GM21825 (cell line): ENCODE data around the gene OSBPL2.

Experiments used
- ATAC-seq: cut with Tn5 transposase; IDR thresholded peaks from one replicate; pipeline ENCODE4 v1.9.1; 2021; ENCODE audit warnings: mild to moderate bottlenecking, moderate library complexity; ENCODE audit not compliant: unreplicated experiment

OSBPL2 gene

DNA sequence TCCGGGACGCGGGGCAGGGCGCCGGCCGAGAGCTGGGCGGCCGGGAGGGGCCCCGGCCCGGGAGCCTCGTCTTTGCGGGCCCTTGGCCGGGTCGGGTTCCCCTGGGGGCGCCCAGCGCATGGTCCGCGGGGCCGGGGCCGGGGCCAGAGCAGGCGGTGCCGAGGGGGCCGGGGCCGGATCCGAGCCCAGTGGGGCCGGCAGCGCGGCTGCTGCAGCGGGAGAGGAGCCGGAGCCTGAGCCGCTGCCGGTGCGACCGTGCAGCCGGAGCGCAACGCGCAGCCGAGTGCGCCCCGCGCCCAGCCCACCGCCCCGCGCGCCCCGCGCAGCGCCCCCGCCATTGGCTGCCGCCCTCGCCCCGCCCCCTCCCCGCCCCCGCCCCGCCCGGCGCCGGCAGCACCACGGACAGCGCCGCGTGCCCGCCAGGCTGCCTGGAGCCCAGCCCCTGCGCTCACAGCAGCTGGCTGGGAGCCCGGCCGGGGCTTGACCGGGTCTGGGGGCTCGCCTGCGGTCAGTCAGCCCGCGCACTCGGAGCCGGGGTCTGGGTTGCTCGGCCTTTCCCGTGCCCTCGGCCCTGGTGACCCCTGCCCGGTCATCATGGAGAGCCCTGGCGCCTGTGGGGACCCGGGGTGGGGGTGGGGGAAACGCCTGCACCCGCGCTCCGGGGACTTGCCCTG lies 18.2 kb upstream of the OSBPL2 start, which contains the start of gene HRH3:
Gene HRH3, minus strand, starts transcription at position 287 of the 674 bp plus-strand sequence. CDS start 308 bp downstream, outside the sequence.
- no peak for ATAC-seq

- ATAC-seq: no peak
These were observed 17.4 kb upstream of the OSBPL2 start for GRCh38 chr20:62220666-62221568.

DNA sequence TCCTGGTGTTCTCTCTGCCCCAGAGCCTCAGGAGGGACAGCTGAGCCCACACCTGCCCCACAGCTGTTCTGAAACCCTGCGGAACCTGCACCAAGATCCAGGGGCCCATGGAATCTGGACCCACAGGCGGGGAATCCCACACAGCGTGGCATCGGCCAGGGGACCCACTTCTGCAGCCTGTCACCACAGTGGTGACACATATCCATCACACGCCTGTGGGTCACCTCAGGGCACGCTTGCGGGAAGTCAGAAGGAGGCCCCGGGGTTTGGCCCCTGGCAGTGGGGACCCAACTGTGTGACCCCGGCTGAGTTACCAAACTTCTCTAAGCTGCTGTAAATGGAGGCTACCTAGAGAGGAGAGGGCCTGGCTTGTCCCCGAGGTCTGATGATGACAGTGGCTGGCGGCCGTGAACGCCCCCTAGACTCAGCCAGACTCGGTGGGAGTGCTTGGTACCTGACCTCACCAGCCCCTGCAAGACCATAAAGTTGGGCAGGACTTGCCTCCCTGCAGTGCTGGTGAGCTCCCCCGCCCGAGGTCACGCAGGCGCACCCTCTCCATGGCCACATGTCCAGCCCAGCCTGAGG lies 16.0 kb upstream of the OSBPL2 start:
- ATAC-seq: no peak

DNA sequence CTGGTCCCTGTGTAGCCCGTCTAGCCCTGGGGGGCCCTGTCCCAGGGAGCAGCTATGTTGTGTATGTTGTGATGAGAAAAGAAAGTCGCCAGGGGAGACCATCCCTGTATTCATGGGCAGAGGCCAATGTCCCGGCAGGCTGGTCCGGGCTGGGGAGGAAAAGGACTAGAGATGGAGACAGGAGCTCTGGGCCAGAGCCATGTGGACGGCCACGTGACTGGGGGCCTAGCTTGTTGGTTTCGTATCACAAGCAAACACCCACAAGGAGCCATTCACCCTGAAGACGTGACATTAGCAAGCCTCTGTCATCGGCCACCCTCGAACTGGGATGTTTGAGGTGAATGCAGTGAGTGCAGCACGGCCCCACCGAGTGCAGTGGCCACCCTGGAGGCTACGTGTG lies 15.3 kb upstream of the OSBPL2 start:
- no peak for ATAC-seq

DNA sequence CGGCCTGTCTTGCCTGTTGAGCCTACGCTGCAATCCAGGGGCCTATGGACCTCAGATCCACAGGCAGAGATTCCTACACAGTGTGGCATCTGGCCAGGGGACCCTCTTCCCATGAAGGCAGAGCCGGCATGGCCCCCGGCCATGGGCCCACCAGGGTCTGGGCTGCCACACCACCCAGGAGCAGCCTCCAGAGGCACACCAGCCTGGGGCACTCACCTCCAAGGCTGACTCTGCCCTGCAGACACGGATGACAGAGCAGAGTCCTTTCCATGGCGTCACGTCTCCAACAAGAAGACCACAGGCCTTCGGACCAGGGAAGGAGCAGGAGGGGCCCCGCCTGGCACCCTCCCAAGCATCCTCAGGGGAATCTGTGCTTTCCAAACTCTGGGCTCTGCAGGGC lies 14.8 kb upstream of the OSBPL2 start:
- no peak for ATAC-seq

DNA sequence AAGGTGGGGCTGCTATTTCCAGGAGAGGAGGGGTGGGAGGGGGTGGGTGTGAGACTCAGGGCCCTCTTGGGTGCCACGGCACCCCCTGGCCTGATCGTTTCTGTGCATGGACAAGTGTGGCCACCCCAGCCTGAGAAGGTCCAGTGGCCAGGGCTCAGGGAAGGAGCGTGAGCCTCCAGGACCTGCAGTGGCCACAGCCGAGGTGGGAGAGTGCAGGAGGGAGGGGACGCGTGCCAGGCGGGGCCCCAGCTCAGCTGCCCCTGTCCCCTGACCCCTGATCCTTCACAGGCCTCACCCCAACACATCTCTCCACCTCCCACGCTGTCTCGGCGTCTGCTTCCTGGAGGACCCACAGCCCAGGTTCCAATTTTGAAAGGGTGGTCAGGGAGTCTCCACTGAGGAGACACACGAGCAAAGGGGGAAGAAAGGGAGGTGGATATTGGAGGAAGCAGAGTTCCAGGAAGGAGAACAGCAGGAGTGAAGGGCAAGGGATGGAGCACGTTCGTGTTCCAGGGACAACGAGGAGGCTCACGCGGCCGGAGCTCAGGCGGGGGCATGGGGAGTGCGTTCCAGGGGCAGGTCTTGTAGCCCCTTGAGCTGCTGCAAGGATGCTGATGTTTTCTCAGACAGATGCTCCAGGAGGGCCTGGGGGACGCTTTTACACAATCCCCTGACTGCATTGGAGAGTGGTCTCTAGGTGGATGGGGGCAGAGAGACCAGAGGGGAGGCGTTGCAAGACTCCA lies 14.0 kb upstream of the OSBPL2 start:
- no peak for ATAC-seq

DNA sequence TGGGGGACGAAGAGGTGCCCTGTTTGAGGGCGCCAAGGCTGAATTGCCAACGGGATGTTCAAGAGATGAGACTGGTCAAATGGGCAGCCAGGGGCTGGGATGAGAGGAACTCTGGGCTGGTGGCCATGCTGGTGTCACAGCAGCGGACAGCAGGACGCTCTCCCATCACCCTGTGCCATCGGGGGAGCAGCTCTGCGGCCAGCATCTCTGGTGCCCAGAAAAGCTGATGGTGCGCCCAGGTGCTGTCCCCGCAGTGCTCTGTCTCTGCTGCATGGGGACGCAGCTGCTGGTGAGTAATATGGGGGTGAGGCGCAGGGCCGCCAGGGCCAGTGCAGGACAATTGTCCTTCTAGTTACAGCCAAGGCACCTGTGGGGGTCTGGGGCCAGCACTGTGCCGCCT lies 13.3 kb upstream of the OSBPL2 start:
- no peak for ATAC-seq

DNA sequence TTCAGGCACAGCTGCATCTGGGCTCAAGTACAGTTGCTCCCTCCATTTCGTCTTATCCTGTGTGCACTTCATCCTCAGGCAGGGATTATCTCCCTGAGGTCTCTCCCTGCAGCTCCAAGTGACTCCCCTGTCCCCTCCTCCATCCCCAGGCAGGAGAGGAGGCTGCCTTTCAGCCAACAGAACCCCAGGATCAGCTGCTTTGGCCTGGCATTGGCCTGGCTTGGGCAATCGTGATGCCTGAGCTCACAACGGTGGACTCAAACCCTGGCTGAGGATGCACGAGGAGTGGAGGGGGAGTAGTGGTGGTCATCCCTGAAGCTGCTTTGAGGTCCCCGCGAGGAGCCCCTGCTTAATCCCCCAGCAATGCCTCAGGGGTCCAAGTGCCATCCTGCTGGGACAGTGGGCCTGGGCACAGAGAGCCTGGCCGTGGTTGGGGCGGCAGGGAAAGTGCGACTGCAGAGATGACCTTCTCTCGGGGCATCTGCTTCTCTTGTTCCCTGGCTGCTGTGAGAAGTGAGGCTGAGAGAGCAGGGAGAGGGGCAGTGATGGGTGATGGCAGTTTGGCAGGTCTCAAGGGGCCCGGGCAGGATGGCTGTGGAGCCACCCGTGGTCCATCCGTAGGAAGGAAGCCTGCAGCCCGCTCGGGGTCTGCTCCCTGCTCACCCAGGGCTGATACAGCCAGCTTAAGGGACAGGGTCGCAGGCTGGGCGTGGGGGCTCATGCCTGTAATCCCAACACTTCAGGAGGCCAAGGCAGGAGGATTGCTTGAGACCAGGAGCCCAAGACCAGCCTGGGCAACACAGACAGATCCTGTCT lies 12.3 kb upstream of the OSBPL2 start:
- no peak for ATAC-seq

DNA sequence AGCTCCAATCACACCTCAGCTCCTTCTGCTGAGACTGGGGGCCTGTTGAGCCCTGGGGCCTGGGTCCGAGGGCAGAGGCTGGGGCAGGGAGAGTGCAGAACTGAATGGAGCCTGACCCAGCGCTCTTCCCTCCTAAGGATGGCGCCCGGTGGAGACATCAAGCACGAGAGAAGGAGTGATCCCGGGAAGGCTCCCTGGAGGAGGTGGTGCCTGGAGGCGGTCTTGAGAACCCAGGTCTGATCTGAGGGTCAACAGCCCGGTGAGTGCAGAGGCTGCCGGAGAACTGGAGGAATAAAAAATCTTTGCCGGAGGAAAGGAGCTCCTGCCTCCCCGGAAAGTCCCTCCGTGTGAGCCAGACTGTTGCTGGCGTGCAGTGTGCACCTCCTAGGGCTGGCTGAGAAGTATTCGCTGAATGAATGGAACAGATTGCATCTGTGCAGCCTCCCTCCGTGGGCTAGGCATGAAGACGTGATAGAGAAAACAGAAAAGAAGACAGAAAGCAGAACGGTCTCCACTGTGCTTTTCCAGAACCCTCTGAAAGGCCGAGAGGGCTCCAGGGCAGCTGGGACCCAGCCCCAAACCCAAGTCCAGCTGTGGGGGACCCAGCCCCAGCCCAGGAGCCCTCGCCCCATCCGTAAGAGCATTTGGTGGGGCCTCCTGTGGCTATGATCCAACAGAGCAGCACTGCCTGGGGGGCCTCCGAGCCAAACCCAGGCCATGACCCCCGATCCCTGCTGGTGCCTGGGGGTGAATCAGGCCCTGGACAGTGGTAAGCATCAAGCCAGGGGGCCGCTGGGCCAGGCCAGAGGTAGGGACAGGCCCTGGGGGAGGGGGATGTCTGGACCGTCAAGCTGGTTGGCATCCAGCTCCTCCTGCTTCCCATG lies 11.4 kb upstream of the OSBPL2 start:
- ATAC-seq: no peak

GRCh38 chr20:62227591-62227976 lies 10.7 kb upstream of the OSBPL2 start:
- ATAC-seq: no peak

DNA sequence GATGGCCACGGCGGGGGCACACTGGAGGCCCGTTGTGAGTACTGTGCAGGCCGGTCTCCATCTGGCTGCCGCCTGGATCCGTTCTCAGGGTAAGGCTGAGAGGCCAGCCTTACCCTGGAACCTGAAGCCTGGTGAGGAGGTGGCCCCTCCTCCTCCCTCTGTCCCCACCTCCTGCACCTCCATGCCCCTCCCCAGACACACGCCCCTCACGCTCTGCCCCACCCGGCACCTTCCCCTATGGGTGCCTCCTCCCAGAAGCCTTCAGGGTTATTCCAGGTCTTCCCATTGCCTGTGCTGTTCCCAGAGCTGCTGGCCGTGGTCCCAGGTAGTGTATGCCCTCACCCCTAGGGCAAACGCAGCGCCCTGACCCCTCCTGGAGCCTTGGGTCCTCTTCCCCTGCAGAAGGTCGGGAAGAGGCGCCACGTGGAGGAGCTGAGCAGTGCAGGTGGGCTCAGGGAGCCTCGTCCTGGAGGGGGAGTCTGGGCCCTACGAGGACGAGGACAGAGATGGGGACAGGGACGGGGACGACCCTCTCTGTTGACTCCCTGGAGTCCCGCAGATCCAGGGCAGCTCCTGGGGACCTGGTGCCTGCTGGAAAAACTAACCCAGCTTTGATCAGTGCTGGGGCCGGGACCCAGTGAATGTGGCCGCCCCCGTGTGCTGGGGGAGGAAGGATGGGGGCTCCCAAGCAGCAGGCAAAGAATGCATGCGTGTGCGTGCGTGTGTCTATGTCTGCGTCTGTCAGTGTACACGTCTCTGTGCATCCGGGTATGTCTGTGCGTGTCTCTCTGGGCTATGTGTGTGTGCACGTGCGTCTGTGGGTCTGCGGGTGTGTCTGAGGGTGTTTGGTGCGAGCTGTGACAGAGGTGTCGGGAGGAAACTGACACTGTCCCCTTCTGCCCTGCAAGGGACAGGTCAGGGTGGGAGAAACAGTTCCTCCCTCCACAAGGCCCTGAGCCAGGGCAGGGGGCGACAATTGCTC lies 10.1 kb upstream of the OSBPL2 start:
- ATAC-seq: no peak

DNA sequence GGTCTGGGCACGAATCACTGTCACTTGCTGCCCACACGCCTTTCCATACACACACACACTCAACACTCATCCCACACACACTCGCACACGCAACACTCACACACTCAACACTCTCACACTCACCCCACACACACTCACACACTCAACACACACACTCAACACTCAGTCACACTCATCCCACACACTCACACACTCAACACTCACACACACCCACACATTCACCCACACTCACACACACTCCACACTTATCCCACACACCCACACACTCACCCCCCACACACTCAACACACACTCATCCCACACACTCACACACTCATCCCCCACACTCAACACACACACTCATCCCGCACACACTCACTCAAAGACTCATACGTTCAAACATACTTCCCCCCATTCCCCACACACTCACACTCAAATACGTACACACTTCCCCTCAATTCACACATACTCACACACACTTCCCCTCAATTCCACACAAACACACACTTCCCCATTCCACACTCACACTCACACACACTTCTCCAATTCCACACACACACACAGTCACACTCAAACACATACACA lies 9.3 kb upstream of the OSBPL2 start:
- no peak for ATAC-seq

DNA sequence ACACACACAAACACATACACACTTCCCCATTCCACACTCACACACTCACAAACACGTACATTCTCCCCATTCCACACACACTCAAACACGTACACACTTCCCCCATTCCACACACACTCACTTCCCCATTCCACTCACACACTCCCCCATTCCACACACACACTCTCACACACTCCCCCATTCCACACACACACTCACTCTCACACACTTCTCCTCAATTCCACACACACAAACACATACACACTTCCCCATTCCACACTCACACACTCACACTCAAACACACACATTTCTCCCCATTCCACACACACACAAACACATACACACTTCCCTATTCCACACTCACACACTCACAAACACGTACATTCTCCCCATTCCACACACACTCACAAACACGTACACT lies 8.7 kb upstream of the OSBPL2 start:
- no peak for ATAC-seq

DNA sequence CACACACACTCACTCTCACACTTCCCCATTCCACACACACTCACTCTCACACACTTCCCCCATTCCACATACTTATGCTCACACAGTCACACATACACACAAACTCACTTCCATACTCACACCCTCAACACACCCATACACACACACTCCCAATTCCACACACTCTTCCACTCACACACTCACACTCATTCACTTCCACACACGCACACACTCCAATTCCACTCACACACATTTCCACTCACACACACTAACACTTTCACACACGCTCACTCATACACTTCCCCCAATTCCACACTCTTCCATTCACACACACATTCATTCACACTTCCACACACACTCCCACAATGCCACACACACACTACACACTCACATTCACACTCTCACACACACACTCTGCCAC lies 8.0 kb upstream of the OSBPL2 start:
- no peak for ATAC-seq

- ATAC-seq: no peak
These were observed 7.6 kb upstream of the OSBPL2 start for GRCh38 chr20:62230696-62231095.

GRCh38 chr20:62231292-62231691 lies 7.0 kb upstream of the OSBPL2 start:
- no peak for ATAC-seq

- ATAC-seq: no peak
These were observed 6.1 kb upstream of the OSBPL2 start for GRCh38 chr20:62232194-62232593.
